Spinal cord (tissue), 10 donors: ENCODE measurements around the gene SPRTN. TPM values are rescaled to one million over a fixed set of nuclear protein-coding genes. Genes with fewer than 3 reads are reported as not detected.

Experiments used
- DNase-seq, 6 donors: peaks; one replicate each; pipeline versions ENCODE4 v3.0.0 to v3.0.0-alpha.2; 2013 to 2015; ENCODE audit warnings: low spot score in 6 of 6, low read depth in 4 of 6
- H3K27ac ChIP-seq: one replicate; pipeline ENCODE4 v1.5.1; 2013; ENCODE audit warnings: low read depth, low read length, control low read depth
- H3K27me3 ChIP-seq: one replicate; pipeline ENCODE4 v1.6.1; 2013; ENCODE audit warnings: low read length; ENCODE audit not compliant: control insufficient read depth, insufficient read depth
- H3K36me3 ChIP-seq: one replicate; pipeline ENCODE4 v1.6.1; 2013; ENCODE audit warnings: low read length; ENCODE audit not compliant: control insufficient read depth, insufficient read depth
- H3K4me1 ChIP-seq: one replicate; pipeline ENCODE4 v1.6.1; 2013; ENCODE audit warnings: low read length; ENCODE audit not compliant: control insufficient read depth, insufficient read depth
- H3K4me3 ChIP-seq: one replicate; pipeline ENCODE4 v1.5.1; 2013; ENCODE audit warnings: low read depth, low read length, control low read depth
- H3K9me3 ChIP-seq: one replicate; pipeline ENCODE4 v1.6.1; 2013; ENCODE audit warnings: low read length; ENCODE audit not compliant: control insufficient read depth, insufficient read depth
- WGBS: methylation state at CpG from one replicate; pipeline ENCODE4 v1.1.5; 2013; ENCODE audit warnings: missing lambda C conversion rate; ENCODE audit not compliant: insufficient coverage; 5-methylcytosine and 5-hydroxymethylcytosine counted together
- polyA plus RNA-seq, 2 donors: library from polyadenylated mRNA; unstranded; fragments of 120-200 nt; gene quantifications; one replicate each; pipeline ENCODE4 v1.2.1, GENCODE V29; 2013; ENCODE audit not compliant: insufficient read length in 2 of 2
- total RNA-seq, 2 donors: library from RNA; depleted of rRNA in 1 of 2; stranded (reverse); fragments of 120-200 nt in 1 of 2; fragments of >200 nt in 1 of 2; gene quantifications; one replicate each; pipeline versions ENCODE4 v1.2.3 to v1.2.4, GENCODE V29; 2013 to 2014
- donor health status: healthy.

The SPRTN gene
- total and polyA plus RNA-seq, 4 donors, result 9.8 to 18.0 (median 15.2) TPM

- no peaks in the 10 kb centered on the region for H3K4me1 ChIP-seq
- 97% methylated on average over 42 of the region's 44 CpGs for WGBS
- no peaks in the 10 kb centered on the region for H3K27me3 ChIP-seq
- H3K27ac ChIP-seq, result no peak overlapping the region
- H3K36me3 ChIP-seq, result no peaks in the 10 kb centered on the region
- DNase-seq, result no peak
- no peak overlapping the region for H3K4me3 ChIP-seq
- no peaks in the 10 kb centered on the region for H3K9me3 ChIP-seq
Observed at GRCh38 chr1:231317306-231318014, 20.6 kb upstream of the SPRTN start.

DNA sequence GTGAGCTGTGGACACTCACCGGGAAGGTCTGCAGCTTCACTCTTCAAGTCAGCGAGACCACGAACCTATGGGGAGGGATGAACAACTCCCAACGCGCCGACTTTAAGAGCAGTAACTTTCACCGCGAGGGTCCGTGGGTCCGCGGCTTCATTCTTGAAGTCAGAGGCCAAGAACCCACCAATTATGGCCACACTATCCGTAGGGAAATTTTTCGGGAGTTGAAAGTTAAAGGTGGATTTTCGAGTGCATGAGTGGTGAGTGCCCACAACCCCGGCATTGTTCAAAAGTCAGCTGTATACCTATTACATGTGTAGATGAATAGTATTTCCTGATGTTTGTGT lies 20.1 kb upstream of the SPRTN start:
- H3K36me3 ChIP-seq, result no peaks in the 10 kb centered on the region
- DNase-seq, result no peak
- H3K27ac ChIP-seq, result no peak overlapping the region
- H3K9me3 ChIP-seq, result no peaks in the 10 kb centered on the region
- 91% methylated on average over 9 of the region's 15 CpGs for WGBS
- no peaks in the 10 kb centered on the region for H3K4me1 ChIP-seq
- H3K4me3 ChIP-seq, result no peak overlapping the region
- no peaks in the 10 kb centered on the region for H3K27me3 ChIP-seq

DNA sequence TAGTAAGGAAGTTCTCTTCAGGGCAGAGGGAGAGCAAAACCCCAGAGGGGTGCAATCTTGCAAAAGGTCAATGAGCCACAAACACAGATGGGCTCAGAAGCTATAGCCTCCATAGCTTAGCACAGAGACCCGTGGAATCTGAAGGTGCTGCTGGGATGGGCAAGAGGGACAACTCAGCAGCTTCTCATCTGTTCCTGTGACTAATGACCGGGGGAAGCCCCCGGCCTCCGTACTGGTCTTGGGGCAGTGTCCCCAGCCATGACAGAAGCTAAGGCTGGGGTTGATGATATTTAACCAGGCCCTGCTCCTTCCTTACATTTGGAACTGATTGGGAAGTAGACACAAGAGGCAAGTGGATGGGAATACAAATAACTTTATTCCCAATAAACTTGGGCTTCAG lies 19.5 kb upstream of the SPRTN start:
- no peaks in the 10 kb centered on the region for H3K27me3 ChIP-seq
- H3K9me3 ChIP-seq, result no peaks in the 10 kb centered on the region
- no peak overlapping the region for H3K27ac ChIP-seq
- H3K4me3 ChIP-seq, result no peak overlapping the region
- H3K4me1 ChIP-seq, result no peaks in the 10 kb centered on the region
- no peaks in the 10 kb centered on the region for H3K36me3 ChIP-seq
- no peak for DNase-seq
- 75% methylated on average over 1 of the region's 4 CpGs for WGBS

- Histone ChIP-seq H3K4me1 (no peaks in the 10 kb centered on the region), H3K4me3 (no peak overlapping the region), H3K27ac (no peak overlapping the region), H3K36me3 (no peaks in the 10 kb centered on the region), H3K27me3 (no peaks in the 10 kb centered on the region), H3K9me3 (no peaks in the 10 kb centered on the region)
- no peak for DNase-seq
- 92% methylated on average over 8 of the region's 9 CpGs for WGBS
Observed at GRCh38 chr1:231319080-231319479, 19.0 kb upstream of the SPRTN start.

- Histone ChIP-seq H3K4me1 (no peaks in the 10 kb centered on the region), H3K9me3 (no peaks in the 10 kb centered on the region), H3K27ac (no peak overlapping the region), H3K4me3 (no peak overlapping the region), H3K27me3 (no peaks in the 10 kb centered on the region), H3K36me3 (no peaks in the 10 kb centered on the region)
- WGBS, result 86% methylated on average over 6 of the region's 7 CpGs
- no peak for DNase-seq
Observed at GRCh38 chr1:231322880-231323530, 15.1 kb upstream of the SPRTN start.

GRCh38 chr1:231324660-231325059 lies 13.4 kb upstream of the SPRTN start:
- Histone ChIP-seq H3K27me3 (no peaks in the 10 kb centered on the region), H3K4me1 (no peaks in the 10 kb centered on the region), H3K4me3 (no peak overlapping the region), H3K27ac (no peak overlapping the region), H3K36me3 (no peaks in the 10 kb centered on the region), H3K9me3 (no peaks in the 10 kb centered on the region)
- 95% methylated on average over 3 of the region's 5 CpGs for WGBS
- DNase-seq, result no peak

GRCh38 chr1:231326248-231326647 lies 11.8 kb upstream of the SPRTN start:
- 67% methylated on average over 1 of the region's 1 CpG for WGBS
- no peaks in the 10 kb centered on the region for H3K36me3 ChIP-seq
- no peak overlapping the region for H3K4me3 ChIP-seq
- no peaks in the 10 kb centered on the region for H3K4me1 ChIP-seq
- H3K9me3 ChIP-seq, result no peaks in the 10 kb centered on the region
- no peak for DNase-seq
- no peaks in the 10 kb centered on the region for H3K27me3 ChIP-seq
- H3K27ac ChIP-seq, result no peak overlapping the region

- no peak for DNase-seq
Observed at GRCh38 chr1:231327617-231328016, 10.5 kb upstream of the SPRTN start.

GRCh38 chr1:231329483-231329882 lies 8.6 kb upstream of the SPRTN start:
- no peaks in the 10 kb centered on the region for H3K9me3 ChIP-seq
- H3K4me1 ChIP-seq, result no peaks in the 10 kb centered on the region
- WGBS, result 91% methylated on average over 4 of the region's 7 CpGs
- no peaks in the 10 kb centered on the region for H3K36me3 ChIP-seq
- no peak overlapping the region for H3K27ac ChIP-seq
- H3K4me3 ChIP-seq, result no peak overlapping the region
- no peaks in the 10 kb centered on the region for H3K27me3 ChIP-seq
- no peak for DNase-seq

More at GRCh38 chr1:231327617-231328016, 10.5 kb upstream of the SPRTN start:
- Histone ChIP-seq H3K9me3 (no peaks in the 10 kb centered on the region), H3K27me3 (no peaks in the 10 kb centered on the region), H3K36me3 (no peaks in the 10 kb centered on the region), H3K4me1 (no peaks in the 10 kb centered on the region), H3K27ac (no peak overlapping the region), H3K4me3 (no peak overlapping the region)
- WGBS, result no CpG with 5 or more reads among the region's 5 CpGs

DNA sequence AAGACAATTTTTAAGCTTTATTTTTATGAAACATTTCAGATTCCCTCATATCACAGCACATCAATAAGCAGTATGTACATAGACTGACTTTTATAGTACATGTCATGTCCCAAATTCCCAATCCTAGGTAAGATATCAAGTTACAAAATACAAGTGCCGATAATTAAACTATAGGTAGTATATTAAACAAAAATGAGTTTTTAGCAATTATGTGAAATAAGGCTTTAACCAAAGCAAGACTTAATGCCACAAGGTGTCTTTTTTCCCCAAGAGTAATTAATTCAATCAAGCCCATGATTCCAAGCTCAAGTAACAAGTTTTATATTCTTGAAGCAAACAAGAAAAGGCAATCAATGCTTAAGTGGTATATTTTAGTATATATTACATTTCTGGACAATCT lies 5.3 kb upstream of the SPRTN start:
- DNase-seq, result no peak
- no CpG with 5 or more reads among the region's 1 CpG for WGBS

More for the DNA sequence above, 5.3 kb upstream of the SPRTN start:
- H3K4me1 ChIP-seq, result peaks cover 19% of the 10 kb centered on the region
- no peak overlapping the region for H3K27ac ChIP-seq
- H3K36me3 ChIP-seq, result no peaks in the 10 kb centered on the region
- H3K4me3 ChIP-seq, result no peak overlapping the region
- H3K27me3 ChIP-seq, result no peaks in the 10 kb centered on the region
- H3K9me3 ChIP-seq, result no peaks in the 10 kb centered on the region
